Activated CD4-positive, CD25-positive, alpha-beta regulatory T cell (primary cell): ENCODE data around the gene DMPK.

ENCODE experiments used
- DNase-seq, 4 experiments: peaks; one replicate each; lab custom pipeline; 2025; lab: John Stamatoyannopoulos, UW

The DMPK gene, protein sequence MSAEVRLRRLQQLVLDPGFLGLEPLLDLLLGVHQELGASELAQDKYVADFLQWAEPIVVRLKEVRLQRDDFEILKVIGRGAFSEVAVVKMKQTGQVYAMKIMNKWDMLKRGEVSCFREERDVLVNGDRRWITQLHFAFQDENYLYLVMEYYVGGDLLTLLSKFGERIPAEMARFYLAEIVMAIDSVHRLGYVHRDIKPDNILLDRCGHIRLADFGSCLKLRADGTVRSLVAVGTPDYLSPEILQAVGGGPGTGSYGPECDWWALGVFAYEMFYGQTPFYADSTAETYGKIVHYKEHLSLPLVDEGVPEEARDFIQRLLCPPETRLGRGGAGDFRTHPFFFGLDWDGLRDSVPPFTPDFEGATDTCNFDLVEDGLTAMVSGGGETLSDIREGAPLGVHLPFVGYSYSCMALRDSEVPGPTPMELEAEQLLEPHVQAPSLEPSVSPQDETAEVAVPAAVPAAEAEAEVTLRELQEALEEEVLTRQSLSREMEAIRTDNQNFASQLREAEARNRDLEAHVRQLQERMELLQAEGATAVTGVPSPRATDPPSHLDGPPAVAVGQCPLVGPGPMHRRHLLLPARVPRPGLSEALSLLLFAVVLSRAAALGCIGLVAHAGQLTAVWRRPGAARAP

DNA sequence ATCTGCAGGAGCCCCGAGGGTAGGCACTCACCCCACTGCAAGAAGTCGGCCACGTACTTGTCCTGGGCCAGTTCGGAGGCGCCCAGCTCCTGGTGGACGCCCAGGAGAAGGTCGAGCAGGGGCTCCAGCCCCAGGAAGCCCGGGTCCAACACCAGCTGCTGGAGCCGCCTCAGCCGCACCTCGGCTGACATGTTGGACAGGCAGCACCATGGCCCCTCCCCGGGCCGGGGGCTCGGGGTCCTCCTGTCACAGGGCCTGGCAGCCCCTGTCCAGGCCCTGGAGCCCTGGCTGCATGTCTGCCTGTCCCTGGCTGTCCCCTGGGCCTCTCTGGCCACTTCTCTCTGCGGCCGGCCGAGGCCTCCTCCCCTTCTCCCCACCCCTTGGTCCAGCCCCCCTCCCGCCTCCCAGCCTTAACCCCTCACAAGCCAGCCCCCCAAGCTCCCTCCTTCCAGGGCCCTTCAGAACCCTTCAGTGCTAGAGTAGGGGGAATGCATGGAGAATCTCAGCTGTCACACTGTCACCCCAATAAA is at the start of gene DMPK:
TSS of gene DMPK (minus strand) at position 329 of the 530 bp plus-strand sequence. CDS start at position 191, 138 bp downstream.
- no peak for DNase-seq

DNA sequence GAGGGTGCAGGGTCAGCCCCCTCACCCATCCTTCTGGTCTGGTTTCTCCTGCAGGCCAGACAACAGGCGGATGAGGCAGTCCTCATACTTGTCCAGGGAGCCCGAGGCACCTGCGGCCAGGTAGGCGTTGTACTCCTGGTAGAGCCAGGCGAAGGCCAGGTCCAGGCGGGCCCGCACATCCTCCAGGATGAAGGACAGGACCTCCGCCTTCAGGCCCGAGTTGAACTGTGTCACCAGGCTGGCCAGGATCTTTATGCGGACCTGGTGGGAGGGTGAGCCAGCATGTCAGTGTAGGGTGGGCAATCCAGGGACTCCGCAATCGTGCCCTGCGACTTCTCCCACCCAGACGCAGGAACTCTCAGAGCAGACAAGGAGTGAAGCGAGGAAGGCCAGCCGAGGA is 46.7 kb upstream of the DMPK start:
- DNase-seq, result no peak

DNA sequence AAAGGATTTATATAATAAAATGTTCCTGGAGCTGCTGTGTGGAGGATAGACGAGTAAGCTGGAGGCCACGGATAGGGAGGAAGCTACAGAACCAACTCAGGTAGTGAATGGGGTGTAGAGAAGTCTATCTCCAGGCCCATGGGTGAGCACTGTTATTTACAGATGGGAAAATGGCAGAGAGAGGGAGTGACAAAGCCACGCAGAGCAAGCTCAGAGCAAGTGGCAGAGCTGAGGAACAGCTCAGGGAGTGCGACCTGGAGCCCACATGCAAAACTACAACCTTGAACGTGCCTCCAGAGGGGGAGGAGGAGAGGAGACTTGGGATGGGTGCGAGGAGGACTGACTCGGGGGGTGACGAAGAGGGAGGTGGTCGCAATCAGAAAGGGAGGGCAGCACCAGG is 46.2 kb upstream of the DMPK start:
- DNase-seq, result no peak

DNA sequence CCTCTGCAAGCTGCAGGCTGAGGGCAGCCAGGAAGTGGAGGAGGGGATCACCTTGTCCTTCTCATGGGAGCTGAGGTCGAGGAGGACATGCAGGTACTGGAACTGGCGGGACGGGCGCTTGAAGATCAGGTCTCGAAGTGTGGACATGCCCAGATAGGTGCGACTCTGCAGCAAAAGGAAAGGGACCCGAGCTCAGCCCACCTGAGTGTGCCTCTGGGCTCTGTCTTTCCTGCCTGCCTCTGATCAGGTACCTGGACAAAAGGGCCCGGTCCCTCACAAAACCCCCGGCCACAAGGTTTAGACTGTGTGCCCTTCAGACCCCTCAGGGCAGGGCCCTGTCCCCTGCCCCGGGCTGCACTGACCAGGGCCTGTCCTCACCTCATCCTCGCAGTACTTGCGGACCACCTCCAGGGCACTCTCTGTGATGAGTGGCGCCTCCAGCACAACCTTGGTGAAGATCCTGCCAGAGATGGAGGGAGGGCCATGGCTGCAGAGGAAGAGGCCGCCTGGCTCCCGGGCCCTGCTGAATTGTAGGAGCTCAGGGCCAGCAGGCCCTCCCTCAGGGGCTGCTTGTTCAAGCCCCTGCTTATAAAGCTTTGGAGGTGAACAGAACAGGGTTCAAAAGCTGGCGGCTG is 45.3 kb upstream of the DMPK start:
- DNase-seq, result no peak

DNA sequence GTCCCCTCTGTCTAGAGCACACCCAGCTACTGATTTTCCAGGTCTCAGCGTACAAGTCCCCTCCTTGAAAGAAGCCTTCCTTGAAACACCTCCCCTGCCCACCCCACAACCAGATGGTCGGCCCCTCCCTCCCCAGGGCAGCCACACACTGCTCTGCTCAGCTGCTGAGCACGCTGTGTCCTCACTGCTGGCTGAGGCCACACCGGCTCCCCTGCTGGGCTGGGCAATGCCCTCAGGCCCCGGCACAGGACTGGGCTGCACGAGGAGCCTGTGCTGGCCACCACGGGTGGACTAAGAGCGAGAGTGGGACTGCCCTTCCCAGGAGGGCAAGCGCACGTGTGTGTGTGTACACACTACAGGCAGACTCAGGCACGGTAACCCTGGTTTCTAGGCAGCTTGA is 44.6 kb upstream of the DMPK start:
- no peak for DNase-seq

DNA sequence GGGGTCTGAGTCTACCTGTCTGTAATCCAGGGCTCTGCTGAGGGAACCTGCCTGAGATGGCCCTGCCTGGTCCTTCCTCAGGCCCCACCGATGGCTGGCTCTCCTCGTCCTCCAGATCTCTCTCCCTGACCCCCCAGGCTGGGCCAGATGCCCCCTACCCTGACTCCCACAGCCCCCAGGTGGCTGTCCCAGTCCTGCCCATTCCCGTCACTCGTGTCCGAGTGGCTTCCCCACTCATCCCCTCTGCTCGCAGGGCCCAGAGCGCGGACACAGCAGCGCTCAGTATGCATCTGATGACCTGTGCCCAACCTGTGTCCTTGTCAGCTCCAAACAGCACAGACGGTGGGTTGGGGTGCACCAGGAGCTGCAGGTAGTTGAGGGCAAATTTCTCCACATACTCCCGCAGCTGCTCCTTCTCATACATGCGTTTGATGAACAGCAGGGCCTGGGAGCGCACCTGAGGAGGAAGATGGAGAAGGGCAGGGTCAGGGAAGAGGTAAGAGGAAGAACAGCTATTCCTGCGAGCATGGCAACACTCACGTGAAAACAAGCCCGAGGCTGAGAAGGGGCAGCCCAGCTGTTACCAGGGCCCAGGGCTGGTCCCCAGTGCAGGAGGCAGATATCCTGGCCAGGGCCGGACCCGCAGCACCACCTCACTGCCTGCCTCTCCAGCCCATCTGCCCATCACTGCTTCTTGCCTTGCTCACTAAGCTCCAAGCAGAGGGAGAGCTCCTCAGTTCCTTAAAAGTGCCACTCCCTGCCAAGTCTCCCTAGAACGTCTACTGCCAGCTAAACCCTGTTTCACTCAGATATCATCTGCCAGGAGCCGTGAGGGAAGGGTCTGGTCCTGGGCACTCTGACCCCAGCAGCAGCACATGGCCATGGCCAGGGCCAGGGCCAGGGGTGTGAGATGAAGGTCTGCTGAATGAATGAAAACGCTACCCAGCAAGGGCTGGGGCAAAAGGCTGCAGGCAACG is 43.9 kb upstream of the DMPK start:
- DNase-seq, result no peak

DNA sequence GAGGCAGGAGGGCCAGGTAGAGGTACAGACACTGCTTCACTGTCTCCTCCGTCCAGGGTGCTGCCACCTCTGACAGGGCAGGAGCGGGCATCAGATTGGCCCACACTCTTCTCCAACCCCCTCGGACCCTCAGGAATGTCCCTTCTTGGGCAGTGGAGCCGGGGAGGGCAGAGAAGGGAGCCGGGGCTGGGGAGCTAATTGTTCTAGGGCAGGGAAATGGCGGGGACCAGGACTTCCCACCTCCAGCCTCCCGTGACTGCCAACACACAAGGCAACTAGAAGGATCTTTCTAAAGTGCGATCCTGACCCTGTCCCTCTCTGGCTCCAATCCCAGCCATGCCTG is 42.9 kb upstream of the DMPK start:
- DNase-seq, result no peak

DNA sequence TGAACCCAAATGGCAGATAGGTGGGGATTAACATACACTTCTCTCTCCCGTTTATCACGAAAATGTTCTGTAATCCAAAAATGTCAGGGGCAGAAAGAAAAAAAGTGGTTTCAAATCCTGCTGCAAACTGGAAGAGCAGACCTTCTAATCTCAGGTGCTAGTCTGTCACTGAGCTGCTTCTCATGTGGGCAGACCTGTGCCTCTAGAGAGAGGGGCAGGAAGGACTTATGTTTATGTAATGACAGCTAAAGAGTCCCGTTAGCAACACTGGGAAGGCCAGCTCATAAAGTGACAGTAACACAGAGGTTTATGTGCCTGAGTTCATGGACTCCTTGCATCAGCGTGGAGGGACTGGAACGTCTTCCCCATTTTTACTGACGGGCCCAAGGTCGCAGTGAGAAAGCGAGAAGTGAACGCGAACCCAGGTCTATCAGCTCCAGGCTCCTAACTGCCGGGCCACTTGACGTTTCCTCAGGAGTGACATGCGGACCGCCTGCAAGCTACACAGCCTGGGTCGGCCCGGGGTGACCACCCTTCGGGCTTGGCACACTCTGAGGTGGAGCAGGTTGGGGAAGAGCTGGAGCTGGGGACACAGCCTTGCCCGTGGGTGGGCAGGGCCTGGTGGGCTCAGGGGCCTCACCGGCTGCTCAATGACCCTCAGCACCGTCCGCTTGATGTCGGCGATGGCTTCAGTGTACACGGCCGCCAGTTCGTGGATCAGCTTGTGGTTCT is 42.4 kb upstream of the DMPK start:
- no peak for DNase-seq

DNA sequence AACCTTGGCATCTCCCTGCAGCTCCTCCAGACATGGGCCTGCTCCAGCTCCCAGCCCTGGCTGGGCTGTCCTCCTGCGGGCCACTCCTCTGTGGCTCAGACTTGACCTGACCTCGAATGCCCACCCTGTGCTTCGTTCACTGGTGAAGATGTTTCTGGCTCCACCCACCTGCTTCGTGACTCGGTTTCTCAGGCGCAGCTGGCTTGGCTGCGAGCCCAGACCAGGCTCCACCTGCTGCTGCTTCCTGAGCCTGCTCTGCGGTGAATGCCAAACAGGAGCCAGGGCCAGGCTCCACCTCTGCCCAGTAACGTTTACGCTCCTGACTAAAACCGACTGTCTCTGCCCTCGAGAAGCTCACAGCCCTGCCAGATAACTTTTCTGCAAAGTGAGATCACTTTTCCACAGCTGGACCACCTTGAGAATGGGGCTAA is 41.8 kb upstream of the DMPK start:
- DNase-seq, result no peak

DNA sequence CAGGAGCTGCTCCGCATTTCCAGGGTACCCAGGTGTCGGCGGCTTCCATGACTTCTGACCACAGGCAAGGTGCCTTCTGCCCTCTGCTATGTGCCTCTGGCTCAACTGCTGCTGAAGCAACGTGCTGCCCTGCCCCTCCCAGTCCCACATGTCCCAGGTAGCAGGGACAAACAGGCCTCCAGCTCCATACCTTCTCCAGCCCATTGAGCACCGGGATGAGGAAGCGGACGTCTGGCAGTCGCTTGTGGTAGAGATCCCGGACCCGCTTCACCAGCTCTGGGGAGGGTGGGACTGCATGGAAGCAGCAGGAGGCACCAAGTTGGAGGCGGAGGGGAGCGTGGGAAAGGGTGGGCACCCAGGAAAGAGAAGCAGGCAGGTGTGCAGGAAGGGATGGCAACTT is 40.9 kb upstream of the DMPK start:
- no peak for DNase-seq

DNA sequence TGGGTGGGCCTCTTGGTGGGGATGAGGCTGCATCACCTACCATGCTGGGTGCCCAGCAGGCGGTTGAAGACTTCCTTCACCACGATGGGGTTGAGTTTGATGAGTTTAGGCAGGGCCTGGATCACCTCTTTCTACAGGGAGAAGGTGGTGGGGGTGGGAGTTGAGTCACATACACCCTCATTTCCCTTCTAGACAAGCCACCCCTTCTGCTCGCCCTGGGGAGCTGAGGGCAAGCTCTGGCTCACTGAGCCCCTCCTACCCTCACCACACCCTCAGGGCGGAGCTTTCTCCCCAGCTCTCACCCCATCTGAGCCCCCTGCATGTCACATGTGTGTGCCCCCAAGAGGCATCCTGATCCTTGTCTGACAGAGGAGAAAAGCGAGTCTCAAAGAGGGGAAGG is 40.4 kb upstream of the DMPK start:
- DNase-seq, result no peak

DNA sequence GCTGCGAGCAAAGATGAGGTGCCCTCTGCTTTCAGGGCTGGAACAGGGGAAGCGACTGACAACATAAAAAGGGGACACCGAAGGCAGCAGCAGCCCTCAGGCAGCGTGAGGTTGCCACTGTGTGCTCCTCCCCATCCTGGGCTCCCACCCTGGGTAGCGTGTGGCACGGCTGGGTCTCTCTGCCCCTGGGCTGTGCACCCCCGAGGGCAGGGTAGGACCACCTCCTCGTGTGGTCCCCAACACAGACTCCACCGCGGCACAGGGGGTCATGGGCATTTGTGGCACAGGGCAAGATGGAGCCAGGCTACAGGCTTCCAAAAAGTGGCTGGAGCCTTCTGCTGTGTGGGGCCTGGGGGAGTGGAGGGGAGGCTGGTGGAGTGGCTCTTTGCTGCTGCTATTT is 39.3 kb upstream of the DMPK start:
- DNase-seq, result no peak

DNA sequence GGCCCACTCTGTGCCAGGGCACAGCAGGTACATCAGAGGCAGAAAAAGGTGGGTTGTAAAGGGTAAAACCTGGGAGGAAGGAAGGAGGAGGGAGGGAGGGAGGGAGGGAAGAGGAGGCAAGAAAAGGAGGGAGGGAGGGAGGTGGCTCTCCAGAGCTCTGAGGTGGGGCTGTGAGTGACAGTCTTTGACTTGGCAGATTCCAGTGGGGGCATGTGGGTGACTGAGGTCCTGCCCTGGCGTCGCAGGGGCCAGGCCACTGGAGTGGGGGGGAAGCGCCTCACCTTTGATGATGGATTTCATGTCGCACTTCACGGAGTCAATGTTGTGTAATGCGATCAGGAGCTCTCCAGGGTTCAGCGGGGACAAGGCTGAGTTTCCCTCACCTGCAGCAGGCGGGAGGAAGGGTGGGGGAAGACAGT is 38.8 kb upstream of the DMPK start:
- no peak for DNase-seq

DNA sequence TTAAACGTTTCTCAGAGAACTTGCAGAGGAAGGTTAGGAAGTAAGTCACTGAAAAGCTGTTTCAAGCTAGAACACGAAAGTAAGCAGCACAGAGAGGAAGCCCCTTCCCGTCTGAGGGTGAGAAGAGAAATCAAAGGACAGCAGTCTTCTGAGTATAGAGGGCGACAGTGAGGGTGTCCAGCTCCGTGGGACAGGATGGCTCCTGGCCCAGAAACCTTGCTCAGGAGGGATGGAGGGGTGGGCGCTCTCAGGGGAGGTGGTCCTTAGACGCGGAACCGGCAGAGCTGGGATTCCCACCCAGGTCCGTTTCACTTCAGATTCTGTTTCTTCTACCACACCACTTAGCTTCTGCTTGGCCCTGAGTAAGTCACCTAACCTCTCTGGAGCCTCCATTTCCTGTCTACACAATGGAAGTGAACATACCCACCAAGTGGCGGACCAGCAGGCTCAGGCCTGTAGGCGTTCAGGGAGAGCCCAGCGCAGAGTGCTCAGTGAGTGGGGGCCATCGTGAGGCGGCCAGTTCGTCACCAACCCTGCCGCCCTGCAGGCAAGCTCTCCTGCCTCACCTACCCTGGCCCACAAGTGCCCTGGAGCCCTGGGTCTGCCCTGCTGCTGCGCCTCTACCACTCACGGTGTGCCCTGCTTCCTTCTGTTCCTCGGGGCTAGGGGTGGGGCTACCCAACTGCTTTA is 38.3 kb upstream of the DMPK start:
- DNase-seq, result no peak

DNA sequence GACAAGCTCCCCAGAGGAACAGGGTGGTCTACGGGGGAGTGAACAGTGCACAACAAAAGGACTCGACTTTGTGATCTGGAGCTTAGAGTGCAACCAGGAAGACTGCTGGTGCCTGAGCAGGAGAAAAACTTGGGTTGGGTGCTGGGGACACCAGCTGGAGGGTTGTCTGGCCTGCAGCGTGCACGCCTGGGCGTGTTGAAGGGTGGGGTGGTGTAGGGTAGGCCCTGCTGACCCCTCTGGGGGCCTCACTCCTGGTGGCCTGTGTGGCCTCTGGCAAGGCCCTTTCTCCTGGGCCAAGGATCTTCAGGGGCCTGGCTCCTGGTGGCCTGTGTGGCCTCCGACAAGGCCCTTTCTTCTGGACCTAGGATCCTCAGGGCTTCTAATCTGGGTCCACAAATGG is 37.5 kb upstream of the DMPK start:
- no peak for DNase-seq

DNA sequence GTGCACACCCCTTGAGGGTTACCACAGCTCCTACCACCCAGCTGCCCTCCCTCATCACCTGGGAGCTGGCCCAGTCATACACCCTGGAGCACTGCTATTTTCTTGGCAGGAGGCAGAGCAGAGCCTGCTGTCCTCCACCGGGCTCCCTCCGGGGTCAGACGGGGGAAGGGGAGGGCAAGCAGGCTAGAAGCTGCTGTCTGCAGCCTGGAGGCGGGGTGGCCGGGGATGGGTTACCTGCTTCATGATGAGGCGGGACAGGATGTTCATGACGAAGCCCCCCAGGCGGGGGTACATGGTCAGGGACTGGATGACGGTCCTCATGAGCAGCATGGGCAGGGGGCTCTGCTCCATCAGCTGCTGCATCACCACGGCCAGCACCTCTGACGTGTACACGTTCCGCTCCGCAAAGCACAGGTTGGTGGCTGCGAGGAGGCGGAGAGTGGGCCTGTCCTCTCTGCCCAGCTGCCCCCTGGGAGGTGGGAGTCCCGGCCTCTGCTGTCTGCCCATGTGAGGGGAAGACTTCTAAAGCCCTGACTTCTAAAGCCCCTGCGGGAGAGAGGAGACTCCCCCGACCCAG is 35.5 kb upstream of the DMPK start:
- DNase-seq, result no peak

DNA sequence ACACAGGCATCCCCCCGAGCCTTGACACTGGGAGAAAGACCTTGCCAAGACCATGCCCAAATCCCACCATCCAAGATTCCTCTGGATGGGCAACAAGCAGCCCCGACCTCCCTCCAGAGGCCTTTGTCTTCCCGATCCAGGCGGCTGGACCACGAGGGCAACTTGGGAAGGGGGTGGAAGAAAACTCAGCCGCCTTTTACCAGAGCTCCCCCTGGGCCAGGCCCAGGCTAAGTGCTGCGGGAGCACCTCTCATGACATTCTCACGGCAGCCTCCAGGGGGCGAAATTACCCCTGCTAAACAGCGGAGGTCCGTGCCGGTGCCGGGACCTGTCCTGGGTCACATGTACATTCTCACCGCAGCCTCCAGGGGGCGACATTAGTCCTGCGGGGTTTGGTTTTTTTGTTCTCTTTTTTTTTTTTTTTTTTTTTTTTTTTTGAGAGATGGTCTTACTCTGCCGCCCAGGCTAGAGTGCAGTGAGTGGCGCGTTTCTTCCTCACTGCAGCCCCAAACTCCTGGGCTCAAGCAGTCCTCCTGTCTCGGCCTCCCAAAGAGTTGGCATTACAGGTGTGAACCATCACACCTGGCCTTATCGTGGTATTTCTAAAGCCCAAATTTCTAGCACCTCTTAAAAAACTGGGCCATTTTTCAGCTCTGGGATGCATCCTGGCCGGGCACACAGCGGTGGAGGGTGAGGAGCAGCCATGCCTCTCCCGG is 34.9 kb upstream of the DMPK start:
- peak; percentile 89 to 98 (median 94) for DNase-seq

DNA sequence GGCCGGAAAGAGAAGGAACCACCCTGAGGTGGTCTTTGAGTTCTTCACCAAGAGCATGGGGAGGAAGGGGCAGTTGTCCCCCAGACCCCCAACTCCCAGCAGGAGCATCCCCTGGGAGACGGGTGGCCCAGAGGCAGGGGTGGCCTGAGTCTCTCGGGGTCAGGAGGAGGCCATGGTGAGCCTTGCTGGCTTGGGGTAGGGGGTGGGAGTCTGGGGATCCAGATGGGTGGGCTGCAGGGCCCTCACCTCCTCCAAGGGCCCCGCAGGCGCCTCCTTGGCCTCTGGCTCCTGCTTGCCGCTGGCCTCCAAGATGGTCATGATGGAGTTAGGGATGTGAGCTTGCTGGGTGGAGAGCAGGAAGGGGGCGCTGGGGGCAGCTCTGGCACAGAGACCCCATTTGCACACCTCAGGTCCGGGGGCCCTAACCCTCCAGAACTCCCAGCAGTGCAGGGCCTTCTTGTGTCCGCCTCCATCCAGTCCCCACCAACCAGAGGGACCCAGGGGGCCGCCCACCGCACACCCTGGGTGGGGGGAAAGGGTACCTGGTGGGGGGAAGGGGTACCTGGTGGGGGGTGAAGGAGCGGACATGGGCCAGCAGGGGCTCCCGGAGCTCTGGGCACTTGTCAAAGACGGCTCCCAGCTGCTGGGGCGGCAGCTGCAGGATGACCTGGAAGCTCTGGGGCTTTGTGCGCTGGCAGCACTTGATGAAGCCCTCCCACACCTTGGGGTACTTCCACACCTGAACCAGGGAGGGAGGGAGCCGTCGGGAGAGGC is 34.1 kb upstream of the DMPK start:
- DNase-seq, result no peak
